ENCODE results near the gene ATP6V1B1. TPM values are rescaled to one million over a fixed set of nuclear protein-coding genes. Genes with fewer than 3 reads are reported as not detected.

The ATP6V1B1 gene
- polyA plus RNA-seq, 3 donors = not detected

DNA sequence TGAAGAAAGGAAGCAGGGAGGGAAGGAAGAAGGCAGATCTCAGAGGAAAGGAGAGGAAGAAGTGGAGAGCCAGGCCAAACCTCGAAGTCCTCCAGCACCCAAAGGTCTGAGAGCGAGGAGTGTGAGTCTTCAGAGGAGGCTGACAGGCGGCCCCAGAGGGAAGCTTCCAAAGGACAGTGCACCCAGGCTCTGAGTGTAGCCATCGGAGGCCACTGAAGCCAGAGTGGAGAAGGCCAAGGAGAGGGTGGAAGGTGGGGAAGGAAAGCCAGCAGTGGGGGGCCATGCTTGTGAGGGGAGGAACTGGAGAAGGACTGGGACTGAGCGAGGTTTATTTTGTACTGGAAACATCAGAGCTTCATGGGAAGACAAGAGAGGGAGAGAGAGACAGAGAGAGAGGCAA is 6.0 kb downstream of the ATP6V1B1 start:
- Mint-ChIP-seq H3K36me3 (no peaks in the 10 kb centered on the region), H3K27me3 (ENCODE audit: low read depth in 3 of 3) (peaks cover 16 to 36% (median 23%) of the 10 kb centered on the region in 3 donors), H3K27ac (no peak overlapping the region), H3K4me1 (peaks cover 2% of the 10 kb centered on the region), H3K9me3 (no peaks in the 10 kb centered on the region), H3K4me3 (no peak overlapping the region)
- no peak for DNase-seq
- peaks cover 0 to 16% of the 10 kb centered on the region in 2 donors for H3K27me3 ChIP-seq (ENCODE audit: control insufficient read depth in 2 of 2, insufficient read depth in 2 of 2, low read length in 2 of 2)
- no peak overlapping the region for H3K4me3 ChIP-seq (replicated peaks in 1 of 3; ENCODE audit: low read depth in 2 of 3, low read length in 3 of 3)
- H3K4me2 ChIP-seq (replicated peaks; ENCODE audit: extremely low read depth, low read length, poor library complexity, severe bottlenecking) = no peak overlapping the region
- no peaks in the 10 kb centered on the region for H3K79me2 ChIP-seq (ENCODE audit: insufficient read depth, low read length)
- H3K9me3 ChIP-seq (replicated peaks in 1 of 2; ENCODE audit: control insufficient read depth in 1 of 2, insufficient read depth in 1 of 2, low read length in 2 of 2) = no peaks in the 10 kb centered on the region
- H4K20me1 ChIP-seq (ENCODE audit: insufficient read depth, low read length) = no peaks in the 10 kb centered on the region
- no peak overlapping the region for H3K9ac ChIP-seq (ENCODE audit: insufficient read depth, low read length, poor library complexity, severe bottlenecking)
- 93% methylated on average over 4 of the region's 5 CpGs for WGBS (ENCODE audit: insufficient coverage)
- TF ChIP-seq, protein P1, sequence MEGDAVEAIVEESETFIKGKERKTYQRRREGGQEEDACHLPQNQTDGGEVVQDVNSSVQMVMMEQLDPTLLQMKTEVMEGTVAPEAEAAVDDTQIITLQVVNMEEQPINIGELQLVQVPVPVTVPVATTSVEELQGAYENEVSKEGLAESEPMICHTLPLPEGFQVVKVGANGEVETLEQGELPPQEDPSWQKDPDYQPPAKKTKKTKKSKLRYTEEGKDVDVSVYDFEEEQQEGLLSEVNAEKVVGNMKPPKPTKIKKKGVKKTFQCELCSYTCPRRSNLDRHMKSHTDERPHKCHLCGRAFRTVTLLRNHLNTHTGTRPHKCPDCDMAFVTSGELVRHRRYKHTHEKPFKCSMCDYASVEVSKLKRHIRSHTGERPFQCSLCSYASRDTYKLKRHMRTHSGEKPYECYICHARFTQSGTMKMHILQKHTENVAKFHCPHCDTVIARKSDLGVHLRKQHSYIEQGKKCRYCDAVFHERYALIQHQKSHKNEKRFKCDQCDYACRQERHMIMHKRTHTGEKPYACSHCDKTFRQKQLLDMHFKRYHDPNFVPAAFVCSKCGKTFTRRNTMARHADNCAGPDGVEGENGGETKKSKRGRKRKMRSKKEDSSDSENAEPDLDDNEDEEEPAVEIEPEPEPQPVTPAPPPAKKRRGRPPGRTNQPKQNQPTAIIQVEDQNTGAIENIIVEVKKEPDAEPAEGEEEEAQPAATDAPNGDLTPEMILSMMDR (IDR thresholded peaks at IDR 0.05) = no peak
- intact Hi-C loops (cut with micrococcal nuclease) = no loop called here
- H3K36me3 ChIP-seq (replicated peaks in 1 of 2; ENCODE audit: control insufficient read depth in 1 of 2, insufficient read depth in 2 of 2, low read length in 2 of 2) = no peaks in the 10 kb centered on the region
- no peaks in the 10 kb centered on the region for H3K4me1 ChIP-seq (ENCODE audit: control insufficient read depth in 1 of 2, insufficient read depth in 2 of 2, low read length in 2 of 2)
- no peak overlapping the region for H2AFZ ChIP-seq (ENCODE audit: insufficient read depth, low read depth, low read length, poor library complexity, severe bottlenecking)
- H3K27ac ChIP-seq (ENCODE audit: low read depth in 1 of 2, low read length in 2 of 2) = no peak overlapping the region

DNA sequence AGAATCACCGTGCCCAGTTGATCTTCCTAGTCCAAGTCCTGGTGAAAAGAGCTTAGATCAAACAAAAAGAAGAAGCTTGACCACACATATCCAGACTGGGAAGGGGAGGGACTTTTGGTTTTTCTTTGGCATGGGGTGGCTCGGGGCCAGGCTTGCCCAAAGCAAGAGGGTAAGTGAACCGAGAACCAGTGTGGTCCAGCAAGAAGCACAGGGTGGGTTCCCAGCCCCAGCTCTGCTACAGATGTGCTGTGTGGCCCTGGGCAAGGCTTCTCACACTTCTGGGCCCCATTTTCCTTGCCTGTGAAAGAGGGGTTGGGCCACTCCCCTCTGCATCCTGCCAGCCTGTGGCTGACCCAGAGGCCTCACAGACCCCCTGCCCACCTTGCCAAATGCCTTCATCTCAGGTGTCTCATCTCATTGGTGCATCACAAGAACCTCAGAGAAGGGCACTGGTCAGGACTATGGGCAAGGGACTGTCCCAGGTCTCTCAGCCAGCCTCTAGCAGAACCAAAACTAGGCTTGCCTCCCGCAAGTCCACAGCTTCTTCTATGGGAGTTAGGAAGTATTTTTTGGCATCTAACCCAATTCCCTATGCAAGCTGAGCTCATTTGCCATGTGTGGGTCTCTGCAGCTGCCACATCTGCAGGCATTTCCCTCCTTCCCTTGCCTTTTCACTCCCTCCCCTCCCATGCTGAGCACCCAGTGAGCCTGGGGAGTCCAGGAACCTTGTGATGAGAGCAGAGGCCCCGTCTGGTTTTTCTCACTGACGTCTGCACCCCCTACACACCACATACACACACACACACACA is 6.9 kb downstream of the ATP6V1B1 start:
- no peaks in the 10 kb centered on the region for H3K4me1 ChIP-seq (ENCODE audit: control insufficient read depth in 1 of 2, insufficient read depth in 2 of 2, low read length in 2 of 2)
- H3K4me2 ChIP-seq (replicated peaks; ENCODE audit: extremely low read depth, low read length, poor library complexity, severe bottlenecking) = no peak overlapping the region
- DNase-seq = no peak
- no peak overlapping the region for H3K4me3 ChIP-seq (replicated peaks in 1 of 3; ENCODE audit: low read depth in 2 of 3, low read length in 3 of 3)
- H3K4me3 Mint-ChIP-seq = no peak overlapping the region
- peaks cover 3% of the 10 kb centered on the region for H3K4me1 Mint-ChIP-seq
- no peak overlapping the region for H3K27ac ChIP-seq (ENCODE audit: low read depth in 1 of 2, low read length in 2 of 2)
- H3K9ac ChIP-seq (ENCODE audit: insufficient read depth, low read length, poor library complexity, severe bottlenecking) = no peak overlapping the region
- H3K9me3 Mint-ChIP-seq = no peaks in the 10 kb centered on the region
- peaks cover 4 to 23% of the 10 kb centered on the region in 2 donors for H3K27me3 ChIP-seq (ENCODE audit: control insufficient read depth in 2 of 2, insufficient read depth in 2 of 2, low read length in 2 of 2)
- 63% methylated on average over 2 of the region's 6 CpGs for WGBS (ENCODE audit: insufficient coverage)
- H3K36me3 ChIP-seq (replicated peaks in 1 of 2; ENCODE audit: control insufficient read depth in 1 of 2, insufficient read depth in 2 of 2, low read length in 2 of 2) = no peaks in the 10 kb centered on the region
- no peaks in the 10 kb centered on the region for H3K9me3 ChIP-seq (replicated peaks in 1 of 2; ENCODE audit: control insufficient read depth in 1 of 2, insufficient read depth in 1 of 2, low read length in 2 of 2)
- no peak overlapping the region for H2AFZ ChIP-seq (ENCODE audit: insufficient read depth, low read depth, low read length, poor library complexity, severe bottlenecking)
- no peaks in the 10 kb centered on the region for H3K36me3 Mint-ChIP-seq
- no peaks in the 10 kb centered on the region for H3K79me2 ChIP-seq (ENCODE audit: insufficient read depth, low read length)
- intact Hi-C loops (cut with micrococcal nuclease) = no loop called here
- H3K27ac Mint-ChIP-seq = no peak overlapping the region
- TF ChIP-seq, protein P1 (IDR thresholded peaks at IDR 0.05) = no peak
- no peaks in the 10 kb centered on the region for H4K20me1 ChIP-seq (ENCODE audit: insufficient read depth, low read length)
- H3K27me3 Mint-ChIP-seq (ENCODE audit: low read depth in 3 of 3) = peaks cover 24 to 44% (median 29%) of the 10 kb centered on the region in 3 donors
